Activated CD4-positive, alpha-beta T cell treated with anti-CD3 and anti-CD28 coated beads, Interleukin-2, Interleukin-4, amounts not matched to agents 100 ng/mL and 50 ng/mL, durations not matched to agents 16 hours and 8 hours (primary cell): ENCODE data around the gene CTNNB1.

Experiments
- DNase-seq: peaks from one replicate; pipeline ENCODE4 v3.0.0-alpha.2; 2020; ENCODE audit warnings: low spot score

CTNNB1 gene

DNA sequence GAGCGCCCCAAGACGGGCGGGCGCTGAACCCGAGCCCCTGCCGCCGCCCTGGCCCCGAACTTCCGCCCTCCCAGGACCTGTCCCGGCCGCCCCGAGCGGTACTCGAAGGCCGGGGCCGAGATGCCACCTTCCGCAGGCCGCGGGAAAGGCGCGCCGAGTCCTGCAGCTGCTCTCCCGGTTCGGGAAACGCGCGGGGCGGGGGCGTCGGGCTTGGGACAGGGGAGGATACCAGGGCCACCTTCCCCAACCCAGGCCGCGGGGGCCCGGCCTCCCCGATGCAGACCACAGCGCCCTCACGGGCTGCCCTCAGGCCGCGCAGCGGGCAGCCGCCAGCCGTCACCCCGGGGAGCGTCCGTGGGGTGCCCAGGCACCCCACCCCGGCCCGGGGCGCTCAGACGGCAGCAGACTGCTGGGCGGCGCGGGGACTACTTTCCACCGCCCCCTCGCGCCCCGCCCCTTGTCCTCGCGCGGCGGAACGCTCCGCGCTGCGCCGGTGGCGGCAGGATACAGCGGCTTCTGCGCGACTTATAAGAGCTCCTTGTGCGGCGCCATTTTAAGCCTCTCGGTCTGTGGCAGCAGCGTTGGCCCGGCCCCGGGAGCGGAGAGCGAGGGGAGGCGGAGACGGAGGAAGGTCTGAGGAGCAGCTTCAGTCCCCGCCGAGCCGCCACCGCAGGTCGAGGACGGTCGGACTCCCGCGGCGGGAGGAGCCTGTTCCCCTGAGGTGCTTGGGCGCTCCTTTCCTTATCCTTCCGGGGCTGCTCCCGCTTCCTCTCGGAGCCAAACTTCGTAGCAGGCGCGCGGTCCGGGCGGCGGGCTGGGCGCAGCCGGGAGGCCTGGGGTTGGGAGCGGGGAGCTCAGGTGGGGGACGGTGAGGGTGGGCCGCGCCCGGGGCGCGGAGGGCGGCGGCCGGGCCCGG, at the start of gene CTNNB1:
Gene CTNNB1, plus strand, starts transcription at position 556 of the 916 bp plus-strand sequence. CDS start 24,564 bp downstream, outside the sequence.
- peak; percentile 90 for DNase-seq

GRCh38 chr3:41155834-41156233, 43.5 kb upstream of the CTNNB1 start:
- no peak for DNase-seq

- no peak for DNase-seq
These were observed 40.4 kb upstream of the CTNNB1 start for GRCh38 chr3:41158947-41159346.

GRCh38 chr3:41159588-41160189, 39.6 kb upstream of the CTNNB1 start:
- DNase-seq, result peak; percentile 7

- DNase-seq, result no peak
These were observed 36.8 kb upstream of the CTNNB1 start for GRCh38 chr3:41162541-41162940.

DNA sequence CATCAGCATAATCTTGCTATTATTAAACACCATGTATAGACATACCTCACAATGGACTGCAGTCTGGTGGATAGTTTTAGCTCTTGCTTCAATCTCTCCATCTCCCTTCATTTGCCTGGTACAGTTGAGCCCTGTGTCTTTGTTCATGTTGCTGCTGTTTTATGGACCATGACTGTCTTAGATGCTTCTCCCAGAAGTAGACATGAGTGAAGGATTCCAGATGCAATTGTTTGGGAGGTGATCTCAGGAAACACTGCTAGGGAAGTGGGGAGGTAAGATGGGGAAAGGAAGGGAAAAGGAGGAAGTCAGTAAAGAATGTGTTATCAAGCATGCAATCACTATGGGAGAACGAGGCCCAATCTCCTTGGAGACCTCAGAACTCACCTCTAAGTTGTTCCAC, 36.3 kb upstream of the CTNNB1 start:
- no peak for DNase-seq

- no peak for DNase-seq
These were observed 35.9 kb upstream of the CTNNB1 start for GRCh38 chr3:41163421-41163820.

DNA sequence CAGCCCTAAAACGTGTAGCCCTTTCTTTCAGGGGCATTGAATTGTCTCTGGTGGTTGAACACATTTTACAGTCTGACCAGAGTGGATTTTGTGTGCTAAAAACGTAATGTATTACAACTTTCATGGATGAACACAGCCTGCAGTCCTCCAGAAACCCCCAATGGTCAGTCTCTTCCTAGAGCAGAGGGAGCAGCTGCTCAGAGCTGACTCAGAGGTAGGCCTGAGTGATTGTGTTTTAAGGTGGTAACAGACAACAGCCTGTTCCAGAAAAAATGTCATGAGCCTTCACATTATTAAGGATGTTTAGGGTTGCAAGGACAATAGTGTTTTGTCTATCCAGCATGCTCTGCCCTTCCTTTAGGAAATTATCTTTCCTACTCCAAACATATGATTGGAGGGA, 34.5 kb upstream of the CTNNB1 start:
- DNase-seq, result no peak

- no peak for DNase-seq
These were observed 31.4 kb upstream of the CTNNB1 start for GRCh38 chr3:41167722-41168497.

- no peak for DNase-seq
These were observed 30.3 kb upstream of the CTNNB1 start for GRCh38 chr3:41169023-41169422.

DNA sequence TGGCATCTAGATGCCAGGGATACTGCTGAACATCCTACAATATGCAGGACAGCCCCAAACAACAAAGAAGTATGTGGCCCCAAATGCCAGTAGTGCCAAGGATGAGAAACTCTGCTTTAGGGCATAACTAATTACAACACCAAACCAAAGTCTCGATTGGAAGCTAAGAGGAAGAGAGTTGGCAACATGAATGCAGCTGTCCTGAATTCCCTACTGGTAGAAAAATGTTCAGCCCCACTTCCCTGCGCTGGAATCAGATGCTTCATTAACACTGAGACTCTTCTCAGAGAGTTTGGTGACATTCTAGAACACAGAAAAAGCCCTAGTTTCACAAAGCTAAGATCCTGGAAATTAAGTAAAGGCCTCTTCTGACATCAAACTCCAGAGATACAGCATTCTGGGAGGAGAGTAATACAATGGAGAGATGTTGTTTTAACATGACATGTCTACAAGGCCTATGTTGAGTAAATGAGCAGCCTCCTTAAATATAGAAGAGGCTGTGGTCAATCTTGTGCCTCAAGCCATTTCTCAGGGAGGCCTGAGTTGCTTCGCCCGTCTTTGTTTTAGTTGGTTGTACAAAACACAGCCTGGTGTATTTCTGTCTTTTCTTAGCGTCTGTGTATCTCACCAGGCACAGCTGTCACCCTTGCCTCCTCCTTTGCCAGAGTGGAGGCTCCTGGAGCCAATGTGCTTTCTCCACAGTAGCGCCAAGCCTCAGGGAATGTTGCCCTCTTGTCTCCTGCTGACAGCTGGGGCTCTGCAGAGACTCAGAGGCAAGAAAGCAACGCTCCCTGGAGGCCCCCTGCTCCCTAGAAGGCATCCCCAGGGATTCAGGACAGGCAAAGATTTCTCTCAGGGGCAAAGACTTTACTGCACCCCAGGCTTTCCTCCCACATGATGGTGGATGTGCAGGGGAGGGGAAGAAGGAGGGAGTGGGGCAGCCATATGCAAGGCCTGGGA, 25.1 kb upstream of the CTNNB1 start:
- DNase-seq, result no peak

DNA sequence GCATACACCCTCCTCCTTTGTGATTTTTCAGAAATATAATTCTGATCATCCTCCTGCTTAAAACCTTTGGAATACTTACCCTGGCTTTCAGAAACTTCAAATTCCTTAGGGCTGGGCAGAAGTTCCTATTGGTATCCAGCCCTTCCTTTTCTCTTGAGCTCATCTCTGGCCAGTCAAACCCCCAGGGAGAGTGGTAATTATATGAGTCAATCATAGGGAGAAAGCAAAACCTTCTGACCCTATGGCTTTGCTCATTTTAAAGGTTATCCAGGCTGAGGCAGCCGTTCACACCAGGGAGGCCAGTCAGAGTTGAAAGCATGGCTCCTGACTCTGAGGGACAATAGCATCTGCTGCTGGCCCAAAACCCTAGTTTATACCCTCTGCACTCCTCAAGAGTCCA, 23.9 kb upstream of the CTNNB1 start:
- no peak for DNase-seq

GRCh38 chr3:41176596-41176995, 22.7 kb upstream of the CTNNB1 start:
- DNase-seq, result no peak

GRCh38 chr3:41178576-41178975, 20.7 kb upstream of the CTNNB1 start:
- no peak for DNase-seq

DNA sequence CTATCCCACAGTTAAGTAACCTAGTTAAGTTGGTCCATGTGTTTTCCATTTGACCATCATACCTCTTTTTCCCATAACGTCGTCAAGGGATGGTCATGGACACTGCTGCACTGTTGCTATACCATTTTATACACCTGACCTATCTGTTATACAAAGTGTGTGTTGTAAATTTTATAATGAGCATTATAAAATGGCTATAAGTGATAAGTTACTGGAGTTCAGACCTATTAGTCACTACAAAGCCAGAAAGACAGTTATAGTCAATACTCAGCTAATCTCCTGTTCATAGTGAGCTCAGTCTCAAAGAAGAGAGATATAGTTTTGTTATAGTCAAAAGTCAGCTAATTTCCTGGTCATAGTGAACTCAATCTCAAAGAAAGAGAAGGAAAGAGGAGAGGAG, 18.9 kb upstream of the CTNNB1 start:
- no peak for DNase-seq

- no peak for DNase-seq
These were observed 16.7 kb upstream of the CTNNB1 start for GRCh38 chr3:41182504-41183059.

DNA sequence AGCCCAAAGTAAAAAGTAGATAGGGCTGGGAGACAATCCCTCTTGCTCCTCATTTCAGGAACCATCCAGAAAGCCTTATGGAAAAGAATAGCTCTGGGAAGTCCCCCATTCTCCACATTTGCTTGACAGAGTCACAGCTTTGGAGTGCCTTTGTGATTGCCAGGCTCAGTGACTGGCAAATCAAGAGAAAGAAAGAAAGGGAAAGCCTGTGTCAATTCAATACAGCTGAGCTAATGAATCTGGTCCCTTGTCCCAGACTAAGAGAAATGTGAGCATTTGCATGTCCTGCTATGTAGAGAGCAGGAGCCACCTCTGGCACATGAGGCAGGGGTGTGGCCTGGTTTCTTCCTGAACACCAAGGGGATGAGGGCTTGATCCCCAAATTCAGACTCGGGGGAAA, 14.9 kb upstream of the CTNNB1 start:
- no peak for DNase-seq

- no peak for DNase-seq
These were observed 13.0 kb upstream of the CTNNB1 start for GRCh38 chr3:41186297-41186696.

DNA sequence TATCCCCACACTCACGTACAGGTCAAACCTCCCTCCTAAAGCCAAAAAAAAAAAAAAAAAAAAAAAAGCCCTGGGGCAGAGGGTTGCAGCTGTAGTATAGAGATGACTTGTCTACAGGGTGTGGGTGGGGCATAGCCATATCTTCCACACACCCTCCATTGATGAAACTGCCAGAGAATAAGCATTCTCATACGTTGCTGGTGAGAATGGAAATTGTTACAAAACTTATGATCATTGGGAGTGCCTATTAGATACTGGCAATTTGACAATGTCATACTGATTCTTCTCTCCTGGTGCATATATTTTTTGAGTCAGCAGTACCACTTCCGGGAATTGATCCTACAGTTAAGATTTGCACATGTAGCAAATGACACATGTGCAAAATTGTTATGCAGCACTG, 11.0 kb upstream of the CTNNB1 start:
- DNase-seq, result peak; percentile 84

GRCh38 chr3:41190509-41191284, 8.6 kb upstream of the CTNNB1 start:
- no peak for DNase-seq
